WTC11 (cell line): Measurements from ENCODE around the gene BCAS3. TPM values are rescaled to one million over a fixed set of nuclear protein-coding genes. Genes with fewer than 3 reads are reported as not detected.

Experiments
- ATAC-seq: fragments of 200-7000 bp; cut with Tn5 transposase; 2 replicates; pipeline ENCODE4 v1.10.0; 2021; ENCODE audit warnings: mild to moderate bottlenecking, moderate library complexity
- CTCF ChIA-PET: fragments of 300-600 bp; sonication (Branson Sonifier 250); formaldehyde crosslinking; loops from one replicate; lab custom pipeline; 2021; ENCODE audit warnings: antibody characterized with exemption; lab: Charles Lee
- POLR2A ChIA-PET: fragments of 350-600 bp; sonication (Branson Sonifier 250); formaldehyde crosslinking; loops from one replicate; lab custom pipeline; 2021; ENCODE audit warnings: antibody characterized with exemption; lab: Charles Lee
- DNase-seq: peaks from one replicate; pipeline ENCODE4 v3.0.0; 2021; ENCODE audit warnings: low spot score
- H3K27ac Mint-ChIP-seq: 2 replicates; pipeline ENCODE4 v1.8.0; 2021; ENCODE audit warnings: mixed read lengths
- H3K27me3 Mint-ChIP-seq: 2 replicates; pipeline ENCODE4 v1.8.0; 2021; ENCODE audit warnings: low read depth, mild to moderate bottlenecking, moderate library complexity, mixed read lengths
- H3K36me3 Mint-ChIP-seq: 2 replicates; pipeline ENCODE4 v1.8.0; 2021; ENCODE audit warnings: mixed read lengths
- H3K4me1 Mint-ChIP-seq: 2 replicates; pipeline ENCODE4 v1.8.0; 2022; ENCODE audit warnings: mixed read lengths
- H3K4me3 Mint-ChIP-seq: 2 replicates; pipeline ENCODE4 v1.8.0; 2021; ENCODE audit warnings: mild to moderate bottlenecking, moderate library complexity, mixed read lengths
- H3K9me3 Mint-ChIP-seq: 2 replicates; pipeline ENCODE4 v1.8.0; 2021; ENCODE audit warnings: mixed read lengths
- ATF2 ChIP-seq: sonication (generic); formaldehyde crosslinking; IDR thresholded peaks from 2 replicates; pipeline ENCODE4 v1.8.1; 2022; ENCODE audit warnings: low read depth, missing genetic modification reagents, borderline replicate concordance
- ATF6 ChIP-seq: sonication (generic); formaldehyde crosslinking; IDR thresholded peaks from 2 replicates; pipeline ENCODE4 v1.8.1; 2023; ENCODE audit warnings: mild to moderate bottlenecking, missing genetic modification reagents
- EMX1 ChIP-seq: fragments of 250-450 bp; sonication (Bioruptor Pico); IDR thresholded peaks from 2 replicates; pipeline ENCODE4 v1.8.0; 2021; ENCODE audit warnings: mild to moderate bottlenecking
- GRHL2 ChIP-seq: fragments of 250-450 bp; sonication (Bioruptor Pico); IDR thresholded peaks from 2 replicates; pipeline ENCODE4 v1.8.0; 2022; ENCODE audit warnings: mild to moderate bottlenecking, moderate library complexity; ENCODE audit not compliant: insufficient replicate concordance, severe bottlenecking
- GTF2I ChIP-seq: fragments of 250-450 bp; sonication (Bioruptor Pico); conservative IDR thresholded peaks from 2 replicates; pipeline ENCODE4 v1.4.0; 2021; ENCODE audit warnings: mild to moderate bottlenecking
- HMGXB4 ChIP-seq: sonication (generic); formaldehyde crosslinking; IDR thresholded peaks from 2 replicates; pipeline ENCODE4 v1.8.1; 2023; ENCODE audit warnings: mild to moderate bottlenecking, moderate library complexity, missing genetic modification reagents
- IRF2 ChIP-seq: sonication (generic); formaldehyde crosslinking; IDR thresholded peaks from 2 replicates; pipeline ENCODE4 v1.8.0; 2022; ENCODE audit warnings: low read depth, missing genetic modification reagents, borderline replicate concordance
- MAX ChIP-seq: sonication (generic); formaldehyde crosslinking; IDR thresholded peaks from 2 replicates; pipeline ENCODE4 v1.8.0; 2022; ENCODE audit warnings: mild to moderate bottlenecking, missing genetic modification reagents
- MYBL2 ChIP-seq: sonication (generic); formaldehyde crosslinking; IDR thresholded peaks from 2 replicates; pipeline ENCODE4 v1.8.1; 2023; ENCODE audit warnings: mild to moderate bottlenecking, moderate library complexity, missing genetic modification reagents
- NFATC4 ChIP-seq: fragments of 250-450 bp; sonication (Bioruptor Pico); IDR thresholded peaks from 2 replicates; pipeline ENCODE4 v1.9.0; 2021; ENCODE audit warnings: mild to moderate bottlenecking
- NR2C2 ChIP-seq: sonication (generic); formaldehyde crosslinking; IDR thresholded peaks from 2 replicates; pipeline ENCODE4 v1.8.0; 2022; ENCODE audit warnings: mild to moderate bottlenecking, missing genetic modification reagents
- NR3C1 ChIP-seq: sonication (generic); formaldehyde crosslinking; conservative IDR thresholded peaks from 2 replicates; pipeline ENCODE4 v1.8.1; 2023; ENCODE audit warnings: low read depth, mild to moderate bottlenecking, missing genetic modification reagents
- OVOL2 ChIP-seq: fragments of 250-450 bp; sonication (Bioruptor Pico); IDR thresholded peaks from 2 replicates; pipeline ENCODE4 v1.9.0; 2021; ENCODE audit warnings: mild to moderate bottlenecking, borderline replicate concordance
- PRRX2 ChIP-seq: fragments of 250-450 bp; sonication (Bioruptor Pico); IDR thresholded peaks from 2 replicates; pipeline ENCODE4 v1.8.0; 2021; ENCODE audit warnings: mild to moderate bottlenecking
- RELA ChIP-seq: sonication (generic); formaldehyde crosslinking; IDR thresholded peaks from 2 replicates; pipeline ENCODE4 v1.8.1; 2022; ENCODE audit warnings: missing genetic modification reagents, mild to moderate bottlenecking, borderline replicate concordance
- TEAD1 ChIP-seq: sonication (generic); formaldehyde crosslinking; IDR thresholded peaks from 2 replicates; pipeline ENCODE4 v1.8.0; 2022; ENCODE audit warnings: mild to moderate bottlenecking, missing genetic modification reagents
- ZNF232 ChIP-seq: sonication (generic); formaldehyde crosslinking; IDR thresholded peaks from 2 replicates; pipeline ENCODE4 v1.8.0; 2022; ENCODE audit warnings: mild to moderate bottlenecking, missing genetic modification reagents
- ZNF425 ChIP-seq: fragments of 250-450 bp; sonication (Bioruptor Pico); conservative IDR thresholded peaks from 2 replicates; pipeline ENCODE4 v1.9.0; 2021; ENCODE audit warnings: mild to moderate bottlenecking
- ZNF532 ChIP-seq: fragments of 250-450 bp; sonication (Bioruptor Pico); IDR thresholded peaks from 2 replicates; pipeline ENCODE4 v1.9.0; 2021; ENCODE audit warnings: mild to moderate bottlenecking, borderline replicate concordance
- total RNA-seq: library from RNA; stranded (reverse); gene quantifications from 3 replicates; pipeline ENCODE4 v1.2.3, GENCODE V29; 2021

The BCAS3 gene
- total RNA-seq, 1 experiment from 2014 or later, result 15.5 TPM

GRCh38 chr17:61196302-61196704 is 518.7 kb downstream of the BCAS3 start (continued):
- TF ChIP-seq HMGXB4 (CRISPR knock-in tag), result no peak

GRCh38 chr17:61196799-61197198 is 519.1 kb downstream of the BCAS3 start:
- DNase-seq (no peak), ATAC-seq (no peak)
- CTCF ChIA-PET, result no interaction called here
- POLR2A ChIA-PET, result no interaction called here
- Mint-ChIP-seq H3K27ac (no peak overlapping the region), H3K36me3 (no peaks in the 10 kb centered on the region), H3K27me3 (no peaks in the 10 kb centered on the region), H3K4me3 (no peak overlapping the region), H3K4me1 (no peaks in the 10 kb centered on the region), H3K9me3 (peaks cover 4% of the 10 kb centered on the region; the same call in 1 of the 2 replicates)
- TF ChIP-seq GRHL2 (CRISPR knock-in tag), result no peak
- no peak for TF ChIP-seq IRF2 (CRISPR knock-in tag)
- TF ChIP-seq EMX1 (CRISPR knock-in tag), result no peak
- TF ChIP-seq ZNF232 (CRISPR knock-in tag), result no peak
- TF ChIP-seq NR2C2 (CRISPR knock-in tag), result no peak
- no peak for TF ChIP-seq ATF6
- no peak for TF ChIP-seq GTF2I (CRISPR knock-in tag)
- TF ChIP-seq RELA (CRISPR knock-in tag), result no peak
- TF ChIP-seq NFATC4 (CRISPR knock-in tag), result no peak
- TF ChIP-seq PRRX2 (CRISPR knock-in tag), result no peak
- no peak for TF ChIP-seq ZNF425 (CRISPR knock-in tag)
- no peak for TF ChIP-seq OVOL2 (CRISPR knock-in tag)
- no peak for TF ChIP-seq TEAD1
- no peak for TF ChIP-seq MAX (CRISPR knock-in tag)
- TF ChIP-seq NR3C1, result no peak
- TF ChIP-seq ATF2 (CRISPR knock-in tag), result no peak
- TF ChIP-seq ZNF532 (CRISPR knock-in tag), result no peak
- TF ChIP-seq MYBL2 (CRISPR knock-in tag), result no peak
